RPMI8226 (cell line): ENCODE results near the gene ABI3BP.

Experiments used
- DNase-seq: peaks from one replicate; pipeline ENCODE4 v3.0.0-alpha.2; 2015

ABI3BP gene

GRCh38 chr3:100813828-100814227 lies 179.4 kb downstream of the ABI3BP start:
- DNase-seq, result no peak

GRCh38 chr3:100811779-100812507 lies 181.3 kb downstream of the ABI3BP start:
- no peak for DNase-seq

- DNase-seq, result no peak
Measured at GRCh38 chr3:100810671-100811070, 182.6 kb downstream of the ABI3BP start.

GRCh38 chr3:100804631-100805030 lies 188.6 kb downstream of the ABI3BP start:
- no peak for DNase-seq

- DNase-seq, result no peak
Measured at GRCh38 chr3:100803711-100804110, 189.5 kb downstream of the ABI3BP start.

GRCh38 chr3:100802126-100802525 lies 191.1 kb downstream of the ABI3BP start:
- no peak for DNase-seq

GRCh38 chr3:100798012-100798411 lies 195.2 kb downstream of the ABI3BP start:
- no peak for DNase-seq

- peak; percentile 39 for DNase-seq
Measured at GRCh38 chr3:100796556-100796955, 196.7 kb downstream of the ABI3BP start.

- DNase-seq, result no peak
Measured at GRCh38 chr3:100789579-100789978, 203.6 kb downstream of the ABI3BP start.

- DNase-seq, result no peak
Measured at GRCh38 chr3:100783619-100784018, 209.6 kb downstream of the ABI3BP start.

- no peak for DNase-seq
Measured at GRCh38 chr3:100782906-100783305, 210.3 kb downstream of the ABI3BP start.

- DNase-seq, result no peak
Measured at GRCh38 chr3:100782348-100782747, 210.9 kb downstream of the ABI3BP start.

GRCh38 chr3:100781301-100781700 lies 211.9 kb downstream of the ABI3BP start:
- DNase-seq, result no peak

GRCh38 chr3:100780071-100780622 lies 213.1 kb downstream of the ABI3BP start:
- DNase-seq, result no peak

- DNase-seq, result no peak
Measured at GRCh38 chr3:100779480-100779879, 213.7 kb downstream of the ABI3BP start.

GRCh38 chr3:100777271-100777670 lies 215.9 kb downstream of the ABI3BP start:
- DNase-seq, result no peak

GRCh38 chr3:100776746-100777145 lies 216.5 kb downstream of the ABI3BP start:
- no peak for DNase-seq

GRCh38 chr3:100776097-100776729 lies 217.0 kb downstream of the ABI3BP start:
- DNase-seq, result no peak

- DNase-seq, result no peak
Measured at GRCh38 chr3:100775669-100776068, 217.6 kb downstream of the ABI3BP start.

- DNase-seq, result no peak
Measured at GRCh38 chr3:100775226-100775625, 218.0 kb downstream of the ABI3BP start.

GRCh38 chr3:100769693-100770092 lies 223.5 kb downstream of the ABI3BP start:
- DNase-seq, result no peak

- no peak for DNase-seq
Measured at GRCh38 chr3:100766069-100766468, 227.2 kb downstream of the ABI3BP start.

- no peak for DNase-seq
Measured at GRCh38 chr3:100765437-100765975, 227.7 kb downstream of the ABI3BP start.

GRCh38 chr3:100761951-100762350 lies 231.3 kb downstream of the ABI3BP start:
- DNase-seq, result no peak
